PC-3 (cell line): ENCODE data around the gene LSM3. TPM values are rescaled to one million over a fixed set of nuclear protein-coding genes. Genes with fewer than 3 reads are reported as not detected.
A peak's percentile ranks its signal among the peaks of the same experiment; 100 is the strongest.

ENCODE experiments used
- ATAC-seq: fragments of 200-7000 bp; cut with Tn5 transposase; 2 replicates; pipeline ENCODE4 v1.9.1; 2020; ENCODE audit warnings: mild to moderate bottlenecking, moderate library complexity
- BruUV-seq: library from RNA; stranded (reverse); fragments of 400-500 nt; replicated peaks from 2 replicates; lab custom pipeline; 2021; lab: Mats Ljungman, UMichigan
- CTCF ChIA-PET: fragments of 300-600 bp; sonication (Branson Sonifier 250); formaldehyde crosslinking; loops from one replicate; lab custom pipeline; 2022; ENCODE audit warnings: antibody characterized with exemption; lab: Charles Lee
- POLR2A ChIA-PET: fragments of 300-600 bp; sonication (Branson Sonifier 250); formaldehyde crosslinking; loops from one replicate; lab custom pipeline; 2022; ENCODE audit warnings: antibody characterized with exemption; ENCODE audit not compliant: unreplicated experiment; lab: Charles Lee
- DNase-seq: peaks from one replicate; pipeline ENCODE4 v3.0.0-alpha.2; 2015
- H2AFZ ChIP-seq: fragments of 300-600 bp; sonication (generic); 2 replicates; pipeline ENCODE4 v1.6.0; 2016; ENCODE audit warnings: antibody characterized with exemption, low read length
- H3F3A ChIP-seq: fragments of 300-600 bp; sonication (generic); one replicate; pipeline ENCODE4 v1.6.0; 2017; ENCODE audit warnings: antibody characterized with exemption, low read length, control low read depth, mild to moderate bottlenecking; ENCODE audit not compliant: unreplicated experiment
- H3K27ac ChIP-seq: fragments of 300-600 bp; sonication (generic); 2 replicates; pipeline ENCODE4 v1.5.1; 2016; ENCODE audit warnings: mild to moderate bottlenecking, low read length
- H3K27me3 ChIP-seq: fragments of 300-600 bp; sonication (generic); 2 replicates; pipeline ENCODE4 v1.6.1; 2016; ENCODE audit warnings: low read length, mixed read lengths
- H3K36me3 ChIP-seq: fragments of 300-600 bp; sonication (generic); 2 replicates; pipeline ENCODE4 v1.6.1; 2016; ENCODE audit warnings: low read depth, mixed run types, low read length, mixed read lengths
- H3K4me1 ChIP-seq: fragments of 300-600 bp; sonication (generic); 2 replicates; pipeline ENCODE4 v1.5.1; 2016; ENCODE audit warnings: low read length; ENCODE audit not compliant: insufficient read depth
- H3K4me2 ChIP-seq: fragments of 300-600 bp; sonication (generic); 2 replicates; pipeline ENCODE4 v1.6.0; 2016; ENCODE audit warnings: low read length
- H3K4me3 ChIP-seq: fragments of 300-600 bp; sonication (generic); 2 replicates; pipeline ENCODE4 v1.5.1; 2016; ENCODE audit warnings: mild to moderate bottlenecking, low read length, mixed read lengths
- H3K79me2 ChIP-seq: fragments of 300-600 bp; sonication (generic); 2 replicates; pipeline ENCODE4 v1.6.1; 2017; ENCODE audit warnings: low read length, mixed read lengths
- H3K9ac ChIP-seq: fragments of 300-600 bp; sonication (generic); 2 replicates; pipeline ENCODE4 v1.6.0; 2016; ENCODE audit warnings: mild to moderate bottlenecking, low read length
- H3K9me2 ChIP-seq: fragments of 300-600 bp; sonication (generic); replicated peaks from 2 replicates; pipeline ENCODE4 v1.6.1; 2016; ENCODE audit warnings: mixed run types, low read length, mixed read lengths
- H3K9me3 ChIP-seq: fragments of 300-600 bp; sonication (generic); 2 replicates; pipeline ENCODE4 v1.6.1; 2016; ENCODE audit warnings: low read length, mixed read lengths
- H4K20me1 ChIP-seq: fragments of 300-600 bp; sonication (generic); 2 replicates; pipeline ENCODE4 v1.6.1; 2016; ENCODE audit warnings: low read length, mixed read lengths
- CTCF ChIP-seq: fragments of 300-600 bp; sonication (generic); conservative IDR thresholded peaks from 2 replicates; pipeline ENCODE4 v1.5.1; 2017; ENCODE audit warnings: antibody characterized with exemption, low read depth, mild to moderate bottlenecking, low read length
- EZH2 ChIP-seq: fragments of 300-600 bp; sonication (generic); IDR thresholded peaks from one replicate; pipeline ENCODE4 v1.6.1; 2017; ENCODE audit warnings: antibody characterized with exemption, mild to moderate bottlenecking, low read length; ENCODE audit not compliant: unreplicated experiment
- EZH2phosphoT487 ChIP-seq: fragments of 300-600 bp; sonication (generic); IDR thresholded peaks from 2 replicates; pipeline ENCODE4 v1.6.1; 2018; ENCODE audit warnings: mild to moderate bottlenecking, antibody characterized with exemption, low read length, borderline replicate concordance
- intact Hi-C: fragments of 100-400 bp; cut with micrococcal nuclease; formaldehyde crosslinking; loops from 2 replicates; pipeline ENCODE4 v1.9.0; 2023
- total RNA-seq: library from RNA; depleted of rRNA; stranded (reverse); fragments of >200 nt; gene quantifications from 2 replicates; pipeline ENCODE4 v1.2.3, GENCODE V29; 2014

Gene LSM3
- total RNA-seq, 1 experiment from 2014 or later = 27.2 TPM

- Histone ChIP-seq H4K20me1 (no peaks in the 10 kb centered on the region), H3K36me3 (peaks cover 51% of the 10 kb centered on the region), H3F3A (no peaks in the 10 kb centered on the region), H3K27ac (peak overlapping the region; percentile 88), H3K4me3 (no peak overlapping the region), H3K79me2 (no peaks in the 10 kb centered on the region), H3K9me3 (no peaks in the 10 kb centered on the region), H3K4me1 (peaks cover 21% of the 10 kb centered on the region), H2AFZ (no peak overlapping the region), H3K9ac (peak overlapping the region; percentile 54), H3K27me3 (no peaks in the 10 kb centered on the region), H3K4me2 (peak overlapping the region; percentile 41), H3K9me2 (no peaks in the 10 kb centered on the region)
- intact Hi-C loops = no loop called here
- CTCF ChIA-PET = interaction anchor here (0.6 kb wide), 1 partner anchor 17 kb away, joined by 3 read pairs; no protein-coding TSS in a partner anchor
- no peak for TF ChIP-seq EZH2
- TF ChIP-seq EZH2phosphoT487 = no peak
- no peak for TF ChIP-seq CTCF
- POLR2A ChIA-PET = interaction anchor here (0.5 to 1.1 kb wide), 2 partner anchors 12 to 42 kb away, joined by 3 to 5 read pairs; partner anchors contain the start of genes CHCHD4, LSM3, TMEM43 and XPC
- no TSS peak for BruUV-seq
- peak; percentile 77 for ATAC-seq
- peak; percentile 85 for DNase-seq
Observed at GRCh38 chr3:14137004-14137403, 41.6 kb upstream of the LSM3 start.

- no peaks in the 10 kb centered on the region for H3K9me3 ChIP-seq
- H4K20me1 ChIP-seq = no peaks in the 10 kb centered on the region
- peaks cover 21% of the 10 kb centered on the region for H3K4me1 ChIP-seq
- ChIA-PET CTCF (interaction anchor here (0.6 kb wide), 1 partner anchor 17 kb away, joined by 3 read pairs; no protein-coding TSS in a partner anchor), POLR2A (interaction anchor here (1.1 kb wide), 1 partner anchor 13 kb away, joined by 5 read pairs; the partner anchor contains the start of genes CHCHD4 and TMEM43)
- H3K4me3 ChIP-seq = no peak overlapping the region
- TF ChIP-seq EZH2 (no peak), EZH2phosphoT487 (no peak), CTCF (no peak)
- peak overlapping the region; percentile 54 for H3K9ac ChIP-seq
- intact Hi-C loops = no loop called here
- ATAC-seq (peak; percentile 33), DNase-seq (peak; percentile 68)
- peak overlapping the region; percentile 41; the same call in 1 of the 2 replicates for H3K4me2 ChIP-seq
- no peaks in the 10 kb centered on the region for H3K79me2 ChIP-seq
- BruUV-seq = no TSS peak
- H3K27me3 ChIP-seq = no peaks in the 10 kb centered on the region
- no peaks in the 10 kb centered on the region for H3K9me2 ChIP-seq
- peaks cover 50% of the 10 kb centered on the region for H3K36me3 ChIP-seq
- H3F3A ChIP-seq = no peaks in the 10 kb centered on the region
- H3K27ac ChIP-seq = peak overlapping the region; percentile 88
- H2AFZ ChIP-seq = no peak overlapping the region
Observed at GRCh38 chr3:14137445-14137844, 41.2 kb upstream of the LSM3 start.

DNA sequence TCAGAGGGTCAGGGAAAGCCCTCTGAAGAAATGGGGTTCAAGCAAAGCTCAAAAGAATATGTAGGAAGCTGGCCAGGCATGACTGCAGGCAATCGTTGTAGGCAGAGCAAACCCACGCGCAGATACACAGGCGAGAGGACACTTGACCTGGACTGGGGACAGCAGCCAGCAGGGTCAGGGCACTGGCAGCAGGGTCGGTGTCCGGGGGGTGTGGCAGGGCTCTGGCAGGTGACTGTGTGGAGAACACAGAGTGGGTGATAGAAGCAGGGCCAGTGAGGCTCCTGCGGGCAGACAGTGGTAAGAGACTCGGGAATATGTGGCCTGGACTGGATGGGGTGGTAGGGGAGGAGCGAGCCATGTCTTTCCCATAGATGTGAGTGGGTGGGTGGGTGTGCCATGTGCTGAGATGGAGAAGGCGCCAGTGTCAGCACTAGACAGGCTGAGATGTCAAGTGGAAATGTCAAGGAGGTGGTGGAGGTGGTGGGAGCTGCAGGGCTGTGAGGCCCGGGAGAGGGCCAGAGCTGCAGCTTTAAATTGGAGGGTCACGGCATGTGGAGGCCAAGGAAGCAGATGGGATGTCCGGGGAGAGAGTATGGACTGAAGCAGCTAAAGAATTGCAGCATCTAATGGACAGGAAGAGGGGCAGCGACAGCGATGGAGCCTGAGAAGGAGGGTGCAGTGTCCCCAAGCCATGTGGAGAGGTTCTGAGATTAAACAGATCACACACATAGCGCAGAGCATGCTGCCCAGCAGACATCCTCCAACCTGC lies 40.3 kb upstream of the LSM3 start:
- Histone ChIP-seq H3F3A (peaks cover 3% of the 10 kb centered on the region), H3K79me2 (no peaks in the 10 kb centered on the region), H3K27ac (peak overlapping the region; percentile 88), H3K9me3 (no peaks in the 10 kb centered on the region), H3K27me3 (no peaks in the 10 kb centered on the region), H4K20me1 (no peaks in the 10 kb centered on the region), H3K36me3 (peaks cover 41% of the 10 kb centered on the region), H3K4me3 (no peak overlapping the region), H3K9ac (no peak overlapping the region), H3K9me2 (no peaks in the 10 kb centered on the region), H3K4me1 (peaks cover 26% of the 10 kb centered on the region), H2AFZ (no peak overlapping the region), H3K4me2 (no peak overlapping the region)
- TF ChIP-seq EZH2phosphoT487 = no peak
- TF ChIP-seq CTCF = no peak
- no peak for TF ChIP-seq EZH2
- CTCF ChIA-PET = no interaction called here
- ATAC-seq = no peak
- intact Hi-C loops = no loop called here
- DNase-seq = no peak
- no TSS peak for BruUV-seq
- POLR2A ChIA-PET = no interaction called here
